Spleen (tissue), 7 donors: ENCODE data around the gene ADAMTS12.
"Not testable (repeated sequence)": the region's sequence is repeated elsewhere in the genome, so short reads cannot be mapped to it uniquely, and the experiment has no call there.

Experiments
- POLR2A ChIP-seq, 3 donors: fragments of 450-650 bp; IDR thresholded peaks; one replicate each; pipeline ENCODE4 v1.5.1; 2017; ENCODE audit warnings: antibody characterized with exemption in 3 of 3, mild to moderate bottlenecking in 1 of 3
- POLR2AphosphoS5 ChIP-seq, 3 donors: sonication (generic); formaldehyde crosslinking; IDR thresholded peaks; one replicate each; pipeline ENCODE4 v1.5.1; 2017; ENCODE audit warnings: antibody characterized with exemption in 3 of 3
- TF ChIP-seq, protein P1 (sequence below), 11 experiments: fragments of 200-600 bp in 7 of 11; fragments of 450-650 bp in 4 of 11; sonication (generic) in 4 of 11; IDR thresholded peaks in 8 of 11; conservative IDR thresholded peaks in 3 of 11; 1 replicate in 7 of 11; 2 replicates in 4 of 11; pipeline versions ENCODE4 v1.4.0 to v1.8.0; 2016 to 2021; ENCODE audit warnings: antibody characterized with exemption in 11 of 11, inconsistent platforms in 4 of 11, mild to moderate bottlenecking in 1 of 11
- donor health status: DM: no; HTN: no; CAD: no; lungs with moderate emphysema.
- donor health status: DM: no; HTN: no; CAD: no.
- donor health status: DM: no; HTN: no; CAD: no.

DNA sequence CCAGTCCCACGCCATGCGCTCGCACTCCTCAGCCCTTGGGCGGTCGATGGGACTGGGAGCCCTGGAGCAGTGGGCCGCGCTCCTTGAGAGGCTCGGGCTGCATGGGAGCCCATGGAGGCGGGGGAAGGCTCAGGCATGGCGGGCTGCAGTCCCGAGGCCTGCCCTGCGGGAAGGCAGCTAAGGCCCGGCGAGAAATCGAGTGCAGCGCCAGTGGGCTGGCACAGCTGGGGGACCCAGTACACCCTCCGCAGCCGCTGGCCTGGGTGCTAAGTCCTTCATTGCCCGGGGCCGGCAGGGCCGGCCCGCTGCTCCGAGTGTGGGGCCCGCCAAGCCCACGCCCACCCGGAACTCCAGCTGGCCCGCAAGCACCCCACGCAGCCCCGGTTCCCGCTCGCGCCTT is 376.4 kb downstream of the ADAMTS12 start:
- TF ChIP-seq, protein P1, sequence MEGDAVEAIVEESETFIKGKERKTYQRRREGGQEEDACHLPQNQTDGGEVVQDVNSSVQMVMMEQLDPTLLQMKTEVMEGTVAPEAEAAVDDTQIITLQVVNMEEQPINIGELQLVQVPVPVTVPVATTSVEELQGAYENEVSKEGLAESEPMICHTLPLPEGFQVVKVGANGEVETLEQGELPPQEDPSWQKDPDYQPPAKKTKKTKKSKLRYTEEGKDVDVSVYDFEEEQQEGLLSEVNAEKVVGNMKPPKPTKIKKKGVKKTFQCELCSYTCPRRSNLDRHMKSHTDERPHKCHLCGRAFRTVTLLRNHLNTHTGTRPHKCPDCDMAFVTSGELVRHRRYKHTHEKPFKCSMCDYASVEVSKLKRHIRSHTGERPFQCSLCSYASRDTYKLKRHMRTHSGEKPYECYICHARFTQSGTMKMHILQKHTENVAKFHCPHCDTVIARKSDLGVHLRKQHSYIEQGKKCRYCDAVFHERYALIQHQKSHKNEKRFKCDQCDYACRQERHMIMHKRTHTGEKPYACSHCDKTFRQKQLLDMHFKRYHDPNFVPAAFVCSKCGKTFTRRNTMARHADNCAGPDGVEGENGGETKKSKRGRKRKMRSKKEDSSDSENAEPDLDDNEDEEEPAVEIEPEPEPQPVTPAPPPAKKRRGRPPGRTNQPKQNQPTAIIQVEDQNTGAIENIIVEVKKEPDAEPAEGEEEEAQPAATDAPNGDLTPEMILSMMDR (IDR thresholded peaks at IDR 0.05 in 8 of 11, conservative IDR thresholded peaks at IDR 0.05 in 3 of 11), result not testable (repeated sequence)
- not testable (repeated sequence) for TF ChIP-seq POLR2AphosphoS5, POLR2A (IDR thresholded peaks at IDR 0.05)
